Measurements from ENCODE around the gene PLPPR5. TPM values are rescaled to one million over a fixed set of nuclear protein-coding genes. Genes with fewer than 3 reads are reported as not detected.

Gene PLPPR5
- total and polyA plus RNA-seq, 2 donors (not counting 1 experiment from before 2014, with no cell fraction given) = under 0.01 to 0.25 TPM

DNA sequence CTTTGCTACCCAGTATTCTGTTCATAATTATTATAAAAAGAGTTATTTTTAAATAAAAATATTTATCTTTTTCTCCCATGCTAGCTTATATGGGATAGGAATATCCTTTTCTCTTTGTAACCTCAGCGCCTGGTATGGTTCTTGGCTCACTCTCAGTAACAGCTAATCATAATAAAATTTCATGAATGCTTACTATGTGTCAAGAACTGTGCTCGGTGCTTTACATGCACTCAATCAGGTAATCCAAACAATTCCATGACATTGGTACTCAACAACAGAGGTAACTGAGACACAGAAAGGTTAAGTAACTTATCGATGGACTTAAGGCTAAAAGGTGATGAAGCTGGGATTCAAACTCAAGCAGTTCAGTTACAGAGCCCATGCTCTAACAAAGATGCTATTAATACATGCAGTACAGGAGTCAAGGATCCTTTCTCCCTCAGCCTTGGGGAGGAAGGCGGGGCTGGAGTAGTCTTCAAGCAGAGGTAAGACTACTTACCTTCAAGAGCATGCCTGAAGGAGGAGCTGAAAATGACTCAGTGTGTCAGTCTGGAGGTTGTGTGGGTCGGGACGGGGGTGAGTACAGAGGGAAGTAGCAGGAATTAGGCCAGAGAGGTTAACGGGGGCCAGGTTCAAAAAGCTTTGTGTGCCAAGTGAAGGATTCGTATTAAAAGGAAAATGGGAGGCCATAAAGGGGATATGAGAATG, 73.4 kb downstream of the PLPPR5 start:
- Histone ChIP-seq H3K9ac (ENCODE audit: insufficient read depth, low read length) (no peak overlapping the region), H3K4me1 (ENCODE audit: control insufficient read depth, extremely low read depth, insufficient read depth, low read length) (no peaks in the 10 kb centered on the region), H3K4me2 (ENCODE audit: extremely low read depth, insufficient read depth, low read length) (no peak overlapping the region), H3K36me3 (ENCODE audit: control insufficient read depth, insufficient read depth, low read length) (no peaks in the 10 kb centered on the region), H3K9me3 (ENCODE audit: control insufficient read depth, insufficient read depth, low read depth, low read length) (no peaks in the 10 kb centered on the region), H3K27ac (ENCODE audit: insufficient read depth, low read length) (no peak overlapping the region), H4K20me1 (ENCODE audit: control insufficient read depth, extremely low read depth, insufficient read depth, low read length) (no peaks in the 10 kb centered on the region), H3K79me2 (ENCODE audit: control insufficient read depth, insufficient read depth, low read length) (no peaks in the 10 kb centered on the region), H3K4me3 (replicated peaks in 1 of 4; ENCODE audit: control extremely low read depth in 1 of 4, insufficient read depth in 1 of 4, low read depth in 3 of 4, low read length in 4 of 4) (no peak overlapping the region), H2AFZ (ENCODE audit: low read length) (no peak overlapping the region), H3K27me3 (ENCODE audit: control insufficient read depth, insufficient read depth, low read length) (no peaks in the 10 kb centered on the region)
- DNase-seq (ENCODE audit: low read depth in 2 of 2) = peak in 1 of 2 donors; percentile 25
- TF ChIP-seq EZH2 (IDR thresholded peaks at IDR 0.05; ENCODE audit: low read length, missing control alignments) = no peak
- TF ChIP-seq, protein P1, sequence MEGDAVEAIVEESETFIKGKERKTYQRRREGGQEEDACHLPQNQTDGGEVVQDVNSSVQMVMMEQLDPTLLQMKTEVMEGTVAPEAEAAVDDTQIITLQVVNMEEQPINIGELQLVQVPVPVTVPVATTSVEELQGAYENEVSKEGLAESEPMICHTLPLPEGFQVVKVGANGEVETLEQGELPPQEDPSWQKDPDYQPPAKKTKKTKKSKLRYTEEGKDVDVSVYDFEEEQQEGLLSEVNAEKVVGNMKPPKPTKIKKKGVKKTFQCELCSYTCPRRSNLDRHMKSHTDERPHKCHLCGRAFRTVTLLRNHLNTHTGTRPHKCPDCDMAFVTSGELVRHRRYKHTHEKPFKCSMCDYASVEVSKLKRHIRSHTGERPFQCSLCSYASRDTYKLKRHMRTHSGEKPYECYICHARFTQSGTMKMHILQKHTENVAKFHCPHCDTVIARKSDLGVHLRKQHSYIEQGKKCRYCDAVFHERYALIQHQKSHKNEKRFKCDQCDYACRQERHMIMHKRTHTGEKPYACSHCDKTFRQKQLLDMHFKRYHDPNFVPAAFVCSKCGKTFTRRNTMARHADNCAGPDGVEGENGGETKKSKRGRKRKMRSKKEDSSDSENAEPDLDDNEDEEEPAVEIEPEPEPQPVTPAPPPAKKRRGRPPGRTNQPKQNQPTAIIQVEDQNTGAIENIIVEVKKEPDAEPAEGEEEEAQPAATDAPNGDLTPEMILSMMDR (conservative IDR thresholded peaks at IDR 0.05 in 1 of 2, IDR thresholded peaks at IDR 0.05 in 1 of 2; ENCODE audit: low read depth in 1 of 2, low read length in 2 of 2) = no peak

DNA sequence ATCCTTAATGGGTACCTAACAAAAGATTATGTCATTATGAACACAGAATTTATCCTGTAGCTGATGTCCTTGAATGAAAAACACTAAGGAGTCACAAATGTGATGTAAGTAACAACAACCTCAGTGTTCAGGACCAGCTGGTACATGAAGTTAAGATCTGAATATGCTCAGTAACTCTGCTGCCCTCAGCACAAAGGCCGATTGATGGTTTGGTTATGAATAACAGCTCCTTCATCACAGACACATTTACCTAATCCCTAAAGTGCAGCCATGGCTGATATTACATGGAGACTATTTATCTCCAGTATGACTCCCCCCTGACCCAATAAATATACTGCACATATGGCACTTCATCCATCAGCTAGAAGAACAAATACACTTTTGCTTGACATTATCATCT, 75.2 kb downstream of the PLPPR5 start:
- Histone ChIP-seq H3K27me3 (ENCODE audit: control insufficient read depth, insufficient read depth, low read length) (no peaks in the 10 kb centered on the region), H3K4me1 (ENCODE audit: control insufficient read depth, extremely low read depth, insufficient read depth, low read length) (no peaks in the 10 kb centered on the region), H3K4me2 (ENCODE audit: extremely low read depth, insufficient read depth, low read length) (no peak overlapping the region), H3K9me3 (ENCODE audit: control insufficient read depth, insufficient read depth, low read depth, low read length) (no peaks in the 10 kb centered on the region), H3K4me3 (replicated peaks in 1 of 4; ENCODE audit: control extremely low read depth in 1 of 4, insufficient read depth in 1 of 4, low read depth in 3 of 4, low read length in 4 of 4) (no peak overlapping the region), H4K20me1 (ENCODE audit: control insufficient read depth, extremely low read depth, insufficient read depth, low read length) (no peaks in the 10 kb centered on the region), H3K79me2 (ENCODE audit: control insufficient read depth, insufficient read depth, low read length) (no peaks in the 10 kb centered on the region), H3K36me3 (ENCODE audit: control insufficient read depth, insufficient read depth, low read length) (no peaks in the 10 kb centered on the region), H2AFZ (ENCODE audit: low read length) (no peak overlapping the region), H3K9ac (ENCODE audit: insufficient read depth, low read length) (no peak overlapping the region), H3K27ac (ENCODE audit: insufficient read depth, low read length) (no peak overlapping the region)
- DNase-seq (ENCODE audit: low read depth in 2 of 2) = no peak
- no peak for TF ChIP-seq EZH2 (IDR thresholded peaks at IDR 0.05; ENCODE audit: low read length, missing control alignments)
- TF ChIP-seq, protein P1 (conservative IDR thresholded peaks at IDR 0.05 in 1 of 2, IDR thresholded peaks at IDR 0.05 in 1 of 2; ENCODE audit: low read depth in 1 of 2, low read length in 2 of 2) = no peak

DNA sequence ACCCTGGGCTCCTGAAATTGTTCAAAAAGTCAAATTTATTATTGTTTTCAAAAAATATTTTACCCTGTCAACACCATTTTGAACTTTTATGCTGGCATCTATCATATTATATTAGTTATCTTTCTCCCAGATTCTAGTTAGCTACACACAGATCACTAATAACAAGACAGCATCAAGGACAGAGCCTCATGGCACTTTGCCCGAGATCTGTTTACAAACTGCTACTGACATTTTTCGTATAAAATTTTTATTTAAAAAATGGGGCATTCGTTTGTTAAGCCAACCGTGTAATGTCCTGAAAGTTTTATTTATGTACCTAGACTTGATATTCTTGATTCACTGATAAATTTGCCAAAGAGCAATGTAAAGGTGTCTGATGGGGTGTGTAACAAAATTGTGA, 78.1 kb downstream of the PLPPR5 start:
- DNase-seq (ENCODE audit: low read depth in 2 of 2) = no peak
- Histone ChIP-seq H3K9ac (ENCODE audit: insufficient read depth, low read length) (no peak overlapping the region), H3K79me2 (ENCODE audit: control insufficient read depth, insufficient read depth, low read length) (no peaks in the 10 kb centered on the region), H3K36me3 (ENCODE audit: control insufficient read depth, insufficient read depth, low read length) (no peaks in the 10 kb centered on the region), H3K4me3 (replicated peaks in 1 of 4; ENCODE audit: control extremely low read depth in 1 of 4, insufficient read depth in 1 of 4, low read depth in 3 of 4, low read length in 4 of 4) (no peak overlapping the region), H3K4me2 (ENCODE audit: extremely low read depth, insufficient read depth, low read length) (no peak overlapping the region), H3K9me3 (ENCODE audit: control insufficient read depth, insufficient read depth, low read depth, low read length) (no peaks in the 10 kb centered on the region), H3K4me1 (ENCODE audit: control insufficient read depth, extremely low read depth, insufficient read depth, low read length) (no peaks in the 10 kb centered on the region), H3K27ac (ENCODE audit: insufficient read depth, low read length) (no peak overlapping the region), H2AFZ (ENCODE audit: low read length) (no peak overlapping the region), H4K20me1 (ENCODE audit: control insufficient read depth, extremely low read depth, insufficient read depth, low read length) (no peaks in the 10 kb centered on the region), H3K27me3 (ENCODE audit: control insufficient read depth, insufficient read depth, low read length) (no peaks in the 10 kb centered on the region)
- TF ChIP-seq EZH2 (IDR thresholded peaks at IDR 0.05; ENCODE audit: low read length, missing control alignments) = no peak
- TF ChIP-seq, protein P1 (conservative IDR thresholded peaks at IDR 0.05 in 1 of 2, IDR thresholded peaks at IDR 0.05 in 1 of 2; ENCODE audit: low read depth in 1 of 2, low read length in 2 of 2) = no peak
